Tibial nerve (tissue), 4 donors: Measurements from ENCODE around the gene STPG1. TPM values are rescaled to one million over a fixed set of nuclear protein-coding genes. Genes with fewer than 3 reads are reported as not detected.

Experiments used
- DNase-seq, 2 donors: peaks; one replicate each; pipeline ENCODE4 v3.0.0-alpha.2; 2019; ENCODE audit warnings: low spot score in 2 of 2
- H3K27ac ChIP-seq, 4 donors: fragments of 200-600 bp; sonication (generic) in 3 of 4; one replicate each; pipeline ENCODE4 v1.5.1; 2017 to 2019; ENCODE audit warnings: mild to moderate bottlenecking in 1 of 4
- H3K27me3 ChIP-seq, 2 donors: fragments of 200-600 bp; sonication (generic) in 1 of 2; one replicate each; pipeline versions ENCODE4 v1.5.1 to v1.6.0; 2017 to 2019
- H3K36me3 ChIP-seq, 3 donors: fragments of 200-600 bp; sonication (generic); one replicate each; pipeline ENCODE4 v1.5.1; 2018 to 2019
- H3K4me1 ChIP-seq, 4 donors: fragments of 200-600 bp; sonication (generic) in 3 of 4; one replicate each; pipeline ENCODE4 v1.5.1; 2017 to 2019
- H3K4me3 ChIP-seq, 4 donors: fragments of 200-600 bp; sonication (generic) in 3 of 4; one replicate each; pipeline ENCODE4 v1.5.1; 2017 to 2019; ENCODE audit warnings: mild to moderate bottlenecking in 1 of 4, moderate library complexity in 1 of 4
- H3K9me3 ChIP-seq, 4 donors: fragments of 200-600 bp; sonication (generic) in 3 of 4; one replicate each; pipeline ENCODE4 v1.5.1; 2017 to 2019
- CTCF ChIP-seq, 5 experiments: fragments of 200-600 bp in 3 of 5; fragments of 450-650 bp in 2 of 5; sonication (generic) in 3 of 5; IDR thresholded peaks; one replicate each; pipeline ENCODE4 v1.5.1; 2016 to 2019; ENCODE audit warnings: antibody characterized with exemption in 5 of 5, mild to moderate bottlenecking in 3 of 5, moderate library complexity in 2 of 5
- EP300 ChIP-seq, 2 donors: sonication (generic); formaldehyde crosslinking; IDR thresholded peaks; one replicate each; pipeline ENCODE4 v1.6.1; 2017; ENCODE audit warnings: antibody characterized with exemption in 2 of 2, mild to moderate bottlenecking in 1 of 2
- POLR2A ChIP-seq, 2 donors: fragments of 450-650 bp; IDR thresholded peaks; one replicate each; pipeline ENCODE4 v1.6.1; 2017; ENCODE audit warnings: antibody characterized with exemption in 2 of 2, mild to moderate bottlenecking in 2 of 2, moderate library complexity in 2 of 2
- WGBS, 2 donors: methylation state at CpG; one replicate each; pipeline ENCODE4 v1.1.5; 2018; 5-methylcytosine and 5-hydroxymethylcytosine counted together
- total RNA-seq, 4 donors: library from RNA; depleted of rRNA; stranded (reverse); fragments of >200 nt; gene quantifications; one replicate each; pipeline ENCODE4 v1.1.0, GENCODE V29; 2016

Gene STPG1
- total RNA-seq, 4 donors from 2014 or later, result 1.5 to 5.7 (median 3.0) TPM

- 48 to 54% methylated on average over 1 of the region's 1 CpG for WGBS, 2 donors
- Histone ChIP-seq H3K36me3 (no peaks in the 10 kb centered on the region), H3K27me3 (peaks cover 0 to 14% of the 10 kb centered on the region in 2 donors), H3K27ac (no peak overlapping the region), H3K4me1 (no peaks in the 10 kb centered on the region), H3K9me3 (no peaks in the 10 kb centered on the region), H3K4me3 (no peak overlapping the region)
- TF ChIP-seq EP300 (IDR thresholded peaks at IDR 0.05) (no peak), POLR2A (IDR thresholded peaks at IDR 0.05) (no peak), CTCF (IDR thresholded peaks at IDR 0.05) (no peak)
- DNase-seq, result no peak
Observed at GRCh38 chr1:24311741-24312140, 101.8 kb downstream of the STPG1 start.

- no peaks in the 10 kb centered on the region for H3K9me3 ChIP-seq
- WGBS, 2 donors, result 95 to 100% methylated on average over 3 of the region's 3 CpGs
- TF ChIP-seq POLR2A (IDR thresholded peaks at IDR 0.05) (no peak), EP300 (IDR thresholded peaks at IDR 0.05) (no peak), CTCF (IDR thresholded peaks at IDR 0.05) (no peak)
- H3K36me3 ChIP-seq, result no peaks in the 10 kb centered on the region
- DNase-seq, result no peak
- H3K4me3 ChIP-seq, result no peak overlapping the region
- H3K27ac ChIP-seq, result no peak overlapping the region
- H3K4me1 ChIP-seq, result no peaks in the 10 kb centered on the region
- H3K27me3 ChIP-seq, result peaks cover 0 to 13% of the 10 kb centered on the region in 2 donors
Observed at GRCh38 chr1:24311234-24311633, 102.3 kb downstream of the STPG1 start.

- H3K27ac ChIP-seq, result no peak overlapping the region
- H3K27me3 ChIP-seq, result peaks cover 0 to 22% of the 10 kb centered on the region in 2 donors
- no peak overlapping the region for H3K4me3 ChIP-seq
- H3K4me1 ChIP-seq, result no peaks in the 10 kb centered on the region
- H3K9me3 ChIP-seq, result no peaks in the 10 kb centered on the region
- TF ChIP-seq EP300 (IDR thresholded peaks at IDR 0.05), result no peak
- H3K36me3 ChIP-seq, result no peaks in the 10 kb centered on the region
- 90 to 91% methylated on average over 4 of the region's 4 CpGs for WGBS, 2 donors
- DNase-seq, result no peak
Observed at GRCh38 chr1:24309762-24310485, 103.7 kb downstream of the STPG1 start.

GRCh38 chr1:24308365-24309015 is 105.1 kb downstream of the STPG1 start:
- TF ChIP-seq CTCF (IDR thresholded peaks at IDR 0.05), result no peak
- TF ChIP-seq POLR2A (IDR thresholded peaks at IDR 0.05), result no peak
- no peak for TF ChIP-seq EP300 (IDR thresholded peaks at IDR 0.05)
- H3K4me3 ChIP-seq, result no peak overlapping the region
- 75 to 78% methylated on average over 7 of the region's 7 CpGs for WGBS, 2 donors
- no peaks in the 10 kb centered on the region for H3K4me1 ChIP-seq
- no peak overlapping the region for H3K27ac ChIP-seq
- no peaks in the 10 kb centered on the region for H3K36me3 ChIP-seq
- H3K27me3 ChIP-seq, result peaks cover 0 to 21% of the 10 kb centered on the region in 2 donors
- no peaks in the 10 kb centered on the region for H3K9me3 ChIP-seq
- no peak for DNase-seq

Other genes starting within 250 kb of the STPG1 start
- 1 to 10 TPM in 2 of 4 donors, not detected in 2; 1.3 to 1.5 TPM for gene IFNLR1, start 226.5 kb downstream of the STPG1 start, total RNA-seq
- gene GRHL3, start 94.4 kb downstream of the STPG1 start, total RNA-seq, result not detected
- gene NIPAL3, start 2.0 kb upstream of the STPG1 start, total RNA-seq, result 10 to 100 TPM; 16.5 to 41.1 (median 30.1) TPM
- 10 to 100 TPM in 2 of 4 donors, 1 to 10 TPM in 2; 6.0 to 22.8 (median 10.8) TPM for gene RCAN3, start 89.1 kb upstream of the STPG1 start, total RNA-seq
- gene NCMAP, start 142.3 kb upstream of the STPG1 start, total RNA-seq, result 100 to 1,000 TPM in 3 of 4 donors, 10 to 100 TPM in 1; 49.2 to 191 (median 141) TPM
- gene SRRM1, start 229.5 kb upstream of the STPG1 start, total RNA-seq, result 100 to 1,000 TPM; 106 to 164 (median 152) TPM